ENCODE results near the gene NGLY1.

The NGLY1 gene

GRCh38 chr3:25697553-25697952 lies 85.7 kb downstream of the NGLY1 start:
- H4K20me1 ChIP-seq (ENCODE audit: insufficient read depth) = no peaks in the 10 kb centered on the region
- H3K27me3 ChIP-seq (ENCODE audit: insufficient read depth, low read depth) = no peaks in the 10 kb centered on the region
- H3K79me2 ChIP-seq (ENCODE audit: insufficient read depth, low read depth) = no peaks in the 10 kb centered on the region
- H3K4me2 ChIP-seq = no peak overlapping the region
- no peak overlapping the region for H3K9ac ChIP-seq
- no peak overlapping the region for H2AFZ ChIP-seq (ENCODE audit: low read depth)
- no peaks in the 10 kb centered on the region for H3K4me1 ChIP-seq (ENCODE audit: low read depth, poor library complexity, severe bottlenecking)
- H3K4me3 ChIP-seq (IDR thresholded peaks at IDR 0.05; ENCODE audit: insufficient read depth, low read depth, low read length) = no peak overlapping the region
- TF ChIP-seq, protein P1, sequence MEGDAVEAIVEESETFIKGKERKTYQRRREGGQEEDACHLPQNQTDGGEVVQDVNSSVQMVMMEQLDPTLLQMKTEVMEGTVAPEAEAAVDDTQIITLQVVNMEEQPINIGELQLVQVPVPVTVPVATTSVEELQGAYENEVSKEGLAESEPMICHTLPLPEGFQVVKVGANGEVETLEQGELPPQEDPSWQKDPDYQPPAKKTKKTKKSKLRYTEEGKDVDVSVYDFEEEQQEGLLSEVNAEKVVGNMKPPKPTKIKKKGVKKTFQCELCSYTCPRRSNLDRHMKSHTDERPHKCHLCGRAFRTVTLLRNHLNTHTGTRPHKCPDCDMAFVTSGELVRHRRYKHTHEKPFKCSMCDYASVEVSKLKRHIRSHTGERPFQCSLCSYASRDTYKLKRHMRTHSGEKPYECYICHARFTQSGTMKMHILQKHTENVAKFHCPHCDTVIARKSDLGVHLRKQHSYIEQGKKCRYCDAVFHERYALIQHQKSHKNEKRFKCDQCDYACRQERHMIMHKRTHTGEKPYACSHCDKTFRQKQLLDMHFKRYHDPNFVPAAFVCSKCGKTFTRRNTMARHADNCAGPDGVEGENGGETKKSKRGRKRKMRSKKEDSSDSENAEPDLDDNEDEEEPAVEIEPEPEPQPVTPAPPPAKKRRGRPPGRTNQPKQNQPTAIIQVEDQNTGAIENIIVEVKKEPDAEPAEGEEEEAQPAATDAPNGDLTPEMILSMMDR (conservative IDR thresholded peaks at IDR 0.05; ENCODE audit: low read depth, low read length) = no peak
- no peaks in the 10 kb centered on the region for H3K36me3 ChIP-seq (ENCODE audit: insufficient read depth)
- no peak overlapping the region for H3K27ac ChIP-seq

DNA sequence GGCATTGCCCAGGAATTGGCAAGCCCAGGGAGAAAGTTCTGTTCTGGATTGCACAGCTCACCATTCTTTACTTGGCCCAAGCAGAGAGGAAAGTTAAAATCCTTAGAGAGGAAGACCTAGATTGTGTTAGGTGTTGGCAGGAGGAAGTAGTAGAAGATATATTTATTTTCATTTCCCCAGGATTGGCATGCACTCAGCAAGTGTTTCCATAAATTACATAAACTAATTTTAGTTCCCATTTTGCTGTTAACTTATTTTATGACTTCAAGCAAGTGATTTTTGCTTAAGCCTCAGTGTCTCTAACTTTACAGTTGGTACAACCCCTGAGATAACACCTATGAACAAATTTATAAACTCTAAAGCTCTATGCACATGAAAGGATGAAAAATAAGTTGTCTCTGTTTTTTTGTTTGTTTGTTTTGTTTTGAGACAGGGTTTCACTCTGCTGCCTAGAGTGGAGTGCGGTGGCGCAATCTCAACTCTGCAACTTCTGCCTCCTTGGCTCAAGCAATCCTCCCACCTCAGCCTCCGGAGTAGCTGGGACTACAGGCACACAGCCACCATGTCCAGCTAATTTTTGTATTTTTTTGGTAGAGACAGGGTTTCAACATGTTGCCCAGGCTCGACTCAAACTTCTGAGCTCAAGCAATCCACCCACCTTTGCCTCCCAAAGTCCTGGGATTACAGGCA lies 87.4 kb downstream of the NGLY1 start:
- TF ChIP-seq, protein P1 (conservative IDR thresholded peaks at IDR 0.05; ENCODE audit: low read depth, low read length) = no peak
- no peaks in the 10 kb centered on the region for H3K36me3 ChIP-seq (ENCODE audit: insufficient read depth)
- no peak overlapping the region for H3K4me3 ChIP-seq (IDR thresholded peaks at IDR 0.05; ENCODE audit: insufficient read depth, low read depth, low read length)
- no peaks in the 10 kb centered on the region for H3K79me2 ChIP-seq (ENCODE audit: insufficient read depth, low read depth)
- no peak overlapping the region for H2AFZ ChIP-seq (ENCODE audit: low read depth)
- no peak overlapping the region for H3K9ac ChIP-seq
- no peaks in the 10 kb centered on the region for H3K27me3 ChIP-seq (ENCODE audit: insufficient read depth, low read depth)
- H3K27ac ChIP-seq = no peak overlapping the region
- no peaks in the 10 kb centered on the region for H3K4me1 ChIP-seq (ENCODE audit: low read depth, poor library complexity, severe bottlenecking)
- no peak overlapping the region for H3K4me2 ChIP-seq
- no peaks in the 10 kb centered on the region for H4K20me1 ChIP-seq (ENCODE audit: insufficient read depth)

GRCh38 chr3:25693238-25693637 lies 90.0 kb downstream of the NGLY1 start:
- H3K36me3 ChIP-seq (ENCODE audit: insufficient read depth) = no peaks in the 10 kb centered on the region

GRCh38 chr3:25692341-25692740 lies 90.9 kb downstream of the NGLY1 start:
- H3K27ac ChIP-seq = no peak overlapping the region
- no peaks in the 10 kb centered on the region for H3K79me2 ChIP-seq (ENCODE audit: insufficient read depth, low read depth)
- TF ChIP-seq, protein P1 (conservative IDR thresholded peaks at IDR 0.05; ENCODE audit: low read depth, low read length) = no peak
- no peak overlapping the region for H3K4me2 ChIP-seq
- no peaks in the 10 kb centered on the region for H3K36me3 ChIP-seq (ENCODE audit: insufficient read depth)
- no peaks in the 10 kb centered on the region for H3K4me1 ChIP-seq (ENCODE audit: low read depth, poor library complexity, severe bottlenecking)
- no peak overlapping the region for H2AFZ ChIP-seq (ENCODE audit: low read depth)
- no peak overlapping the region for H3K9ac ChIP-seq
- H3K27me3 ChIP-seq (ENCODE audit: insufficient read depth, low read depth) = no peaks in the 10 kb centered on the region
- H4K20me1 ChIP-seq (ENCODE audit: insufficient read depth) = no peaks in the 10 kb centered on the region
- no peak overlapping the region for H3K4me3 ChIP-seq (IDR thresholded peaks at IDR 0.05; ENCODE audit: insufficient read depth, low read depth, low read length)

More at GRCh38 chr3:25693238-25693637, 90.0 kb downstream of the NGLY1 start:
- Histone ChIP-seq H3K79me2 (ENCODE audit: insufficient read depth, low read depth) (no peaks in the 10 kb centered on the region), H3K27me3 (ENCODE audit: insufficient read depth, low read depth) (no peaks in the 10 kb centered on the region), H3K27ac (no peak overlapping the region), H3K9ac (no peak overlapping the region), H3K4me1 (ENCODE audit: low read depth, poor library complexity, severe bottlenecking) (no peaks in the 10 kb centered on the region), H4K20me1 (ENCODE audit: insufficient read depth) (no peaks in the 10 kb centered on the region), H2AFZ (ENCODE audit: low read depth) (no peak overlapping the region), H3K4me3 (IDR thresholded peaks at IDR 0.05; ENCODE audit: insufficient read depth, low read depth, low read length) (no peak overlapping the region), H3K4me2 (no peak overlapping the region)
- TF ChIP-seq, protein P1 (conservative IDR thresholded peaks at IDR 0.05; ENCODE audit: low read depth, low read length) = no peak
